HS-5 (cell line): Measurements from ENCODE around the gene NUTM2E.
"Not testable (repeated sequence)": the region's sequence is repeated elsewhere in the genome, so short reads cannot be mapped to it uniquely, and the experiment has no call there.

Experiments
- DNase-seq: peaks from one replicate; pipeline ENCODE4 v3.0.0-alpha.2; 2012; ENCODE audit warnings: low read depth

Gene NUTM2E

GRCh38 chr10:79866903-79867551 is 40.5 kb downstream of the NUTM2E start:
- not testable (repeated sequence) for DNase-seq

- DNase-seq, result not testable (repeated sequence)
These were observed 41.5 kb downstream of the NUTM2E start for GRCh38 chr10:79868023-79868422.

GRCh38 chr10:79869439-79870097 is 43.0 kb downstream of the NUTM2E start:
- not testable (repeated sequence) for DNase-seq

- DNase-seq, result not testable (repeated sequence)
These were observed 45.2 kb downstream of the NUTM2E start for GRCh38 chr10:79871729-79872128.
